ENCODE data around the gene IGFN1. TPM values are rescaled to one million over a fixed set of nuclear protein-coding genes. Genes with fewer than 3 reads are reported as not detected.

IGFN1 gene
- total and polyA plus RNA-seq, 2 of the 8 experiments (the other 6 are each of a cell fraction or from before 2014, with no cell fraction given) = not detected

DNA sequence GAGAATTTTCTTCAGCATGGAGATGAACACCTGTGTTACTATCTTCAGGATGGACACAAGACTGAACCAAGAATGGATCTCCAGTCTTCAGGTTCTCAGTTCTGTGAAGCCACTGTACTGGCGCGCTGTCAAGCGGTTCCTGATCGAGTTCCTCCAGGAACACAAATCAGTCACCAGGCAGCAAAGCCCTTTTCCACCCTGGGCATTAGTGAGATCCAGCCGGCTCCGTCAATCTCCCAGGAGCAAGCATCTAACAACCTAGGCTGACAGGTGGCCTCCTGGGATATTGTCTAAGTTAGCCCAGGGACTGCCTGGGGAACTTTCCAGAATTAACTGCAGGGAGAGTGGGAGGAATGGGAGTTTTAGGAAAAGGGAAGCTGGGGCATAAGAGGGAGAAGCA is 9.7 kb upstream of the IGFN1 start:
- TF ChIP-seq KDM4A (IDR thresholded peaks at IDR 0.05; ENCODE audit: low read depth, low read length, severe bottlenecking) (no peak), SP2 (IDR thresholded peaks at IDR 0.05; ENCODE audit: low read length) (no peak)
- Histone ChIP-seq H3K4me3 (ENCODE audit: extremely low read depth in 1 of 4, insufficient read depth in 2 of 4, low read depth in 3 of 4, low read length in 4 of 4) (no peak overlapping the region), H2BK5ac (ENCODE audit: low read depth, low read length) (no peak overlapping the region), H3K18ac (ENCODE audit: extremely low read depth, low read length) (no peak overlapping the region), H2BK12ac (ENCODE audit: low read depth, low read length) (no peak overlapping the region), H4K5ac (ENCODE audit: insufficient read length, low read depth, low read length) (no peak overlapping the region), H2AK5ac (ENCODE audit: low read depth, low read length) (no peak overlapping the region), H3K79me1 (ENCODE audit: low read depth, low read length) (no peaks in the 10 kb centered on the region), H4K8ac (ENCODE audit: extremely low read depth, insufficient read depth, low read length) (no peak overlapping the region), H3K36me3 (ENCODE audit: control insufficient read depth in 2 of 4, insufficient read depth in 4 of 4, low read length in 3 of 4) (no peaks in the 10 kb centered on the region; a peak in 1 of 8 replicates), H3K27ac (ENCODE audit: low read depth, low read length) (no peak overlapping the region), H3K27me3 (replicated peaks in 1 of 4; ENCODE audit: control insufficient read depth in 3 of 4, extremely low read depth in 1 of 4, insufficient read depth in 3 of 4, low read length in 3 of 4) (no peaks in the 10 kb centered on the region), H3K4ac (replicated peaks; ENCODE audit: insufficient read length, low read depth, low read length) (no peak overlapping the region), H3K23ac (ENCODE audit: insufficient read length) (no peak overlapping the region), H2AFZ (ENCODE audit: low read length) (no peak overlapping the region), H4K20me1 (replicated peaks in 1 of 2; ENCODE audit: control insufficient read depth in 1 of 2, insufficient read depth in 2 of 2, low read length in 2 of 2) (no peaks in the 10 kb centered on the region), H2BK120ac (replicated peaks; ENCODE audit: low read depth, low read length) (no peak overlapping the region), H2BK15ac (ENCODE audit: low read length) (no peak overlapping the region), H3K9ac (replicated peaks in 1 of 4; ENCODE audit: extremely low read depth in 1 of 4, low read depth in 3 of 4, low read length in 3 of 4) (no peak overlapping the region), H4K91ac (replicated peaks; ENCODE audit: insufficient read length, low read length) (no peak overlapping the region), H3K9me3 (ENCODE audit: insufficient read depth in 2 of 2, low read depth in 1 of 2, low read length in 1 of 2) (no peaks in the 10 kb centered on the region), H3K56ac (replicated peaks; ENCODE audit: insufficient read length, low read depth, low read length) (no peak overlapping the region), H3K4me2 (ENCODE audit: insufficient read depth in 1 of 2, low read depth in 2 of 2, low read length in 2 of 2) (no peak overlapping the region), H3K79me2 (ENCODE audit: control insufficient read depth in 1 of 2, insufficient read depth in 2 of 2, low read length in 2 of 2) (no peaks in the 10 kb centered on the region), H3K4me1 (replicated peaks in 1 of 4; ENCODE audit: control insufficient read depth in 3 of 4, insufficient read depth in 4 of 4, low read length in 3 of 4) (peaks cover 0 to 5% (median 0%) of the 10 kb centered on the region in 4 experiments; a peak in 3 of 7 replicates), H3K23me2 (ENCODE audit: low read depth, low read length) (no peaks in the 10 kb centered on the region; the same call in 1 of the 2 replicates), H2BK20ac (ENCODE audit: low read length) (no peak overlapping the region), H3K14ac (ENCODE audit: insufficient read length) (no peak overlapping the region)
- FAIRE-seq = no peak
- ChIA-PET POLR2A (ENCODE audit: partially characterized antibody) (interaction anchor here (1.0 to 1.2 kb wide), 2 partner anchors 11 to 15 kb away, joined by 3 read pairs; no protein-coding TSS in a partner anchor), CTCF (ENCODE audit: partially characterized antibody) (interaction anchor here (0.7 to 2.0 kb wide), 4 partner anchors 11 to 205 kb away, joined by 4 to 10 read pairs (median 4); partner anchors contain the start of gene TMEM9)
- DNase-seq (ENCODE audit: low read depth in 1 of 2, low spot score in 2 of 2) = no peak
- 96% methylated on average over 6 of the region's 6 CpGs; no CpG with 5 or more reads in 1 of the 2 experiments for WGBS, 2 experiments (ENCODE audit: extremely low coverage in 1 of 2, insufficient coverage in 1 of 2, insufficient read length in 1 of 2, insufficient replicate concordance in 2 of 2, low coverage in 1 of 2, low lambda C conversion rate in 2 of 2, missing lambda C conversion rate in 1 of 2)

Measured in H1 (cell line).